ENCODE data around the gene CYP46A1.

Gene CYP46A1

GRCh38 chr14:99764222-99764706 lies 80.2 kb downstream of the CYP46A1 start:
- no peak for DNase-seq (ENCODE audit: low read depth)
- no peak for TF ChIP-seq CTCF (IDR thresholded peaks at IDR 0.05; ENCODE audit: insufficient read depth, low read depth, low read length, missing control alignments)
- no peak overlapping the region for H3K4me3 ChIP-seq (ENCODE audit: low read depth, low read length)

DNA sequence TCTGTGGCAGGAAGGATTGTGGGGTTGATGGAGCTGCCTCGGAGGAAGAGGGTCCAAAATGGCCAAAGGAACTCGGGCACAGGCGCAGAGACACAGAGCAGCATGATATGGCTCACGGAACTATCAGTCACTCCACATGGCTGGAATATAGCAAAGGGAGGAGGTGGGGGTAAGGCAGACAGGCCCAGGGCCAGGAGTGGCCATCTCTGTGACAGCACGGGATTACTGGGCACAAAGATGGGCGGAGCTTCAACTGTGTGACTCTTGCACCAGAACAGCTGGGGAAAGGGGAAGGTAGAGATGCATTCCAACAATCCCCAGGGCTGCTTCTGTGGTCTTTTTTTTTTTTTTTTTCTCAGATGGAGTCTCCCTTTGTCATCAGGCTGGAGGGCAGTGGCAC lies 84.3 kb downstream of the CYP46A1 start:
- H3K4me3 ChIP-seq (ENCODE audit: low read depth, low read length) = no peak overlapping the region
- no peak for DNase-seq (ENCODE audit: low read depth)
- TF ChIP-seq CTCF (IDR thresholded peaks at IDR 0.05; ENCODE audit: insufficient read depth, low read depth, low read length, missing control alignments) = no peak

- DNase-seq (ENCODE audit: low read depth) = no peak
- H3K4me3 ChIP-seq (ENCODE audit: low read depth, low read length) = no peak overlapping the region
- TF ChIP-seq CTCF (IDR thresholded peaks at IDR 0.05; ENCODE audit: insufficient read depth, low read depth, low read length, missing control alignments) = no peak
Observed at GRCh38 chr14:99769123-99769522, 85.0 kb downstream of the CYP46A1 start.

DNA sequence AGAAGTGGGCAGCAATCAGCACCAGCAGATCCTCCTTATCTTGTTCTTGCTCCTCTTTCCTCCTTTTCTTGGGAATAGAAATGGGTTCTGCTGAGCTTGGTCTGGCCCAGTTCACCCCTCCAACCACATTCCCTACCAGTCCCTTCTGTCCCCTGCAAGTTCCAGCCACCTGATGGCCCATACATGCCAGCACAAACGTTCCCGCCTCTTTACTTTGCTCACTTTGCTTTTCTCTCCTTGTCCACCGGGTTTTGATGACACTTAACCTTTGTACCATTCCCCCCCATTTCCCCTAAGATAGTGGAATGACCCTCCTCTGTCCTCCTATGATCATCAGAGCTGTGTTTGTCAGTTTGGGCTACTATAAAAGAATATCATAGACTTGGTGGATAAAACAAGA lies 85.7 kb downstream of the CYP46A1 start:
- H3K4me3 ChIP-seq (ENCODE audit: low read depth, low read length) = no peak overlapping the region
- DNase-seq (ENCODE audit: low read depth) = no peak
- no peak for TF ChIP-seq CTCF (IDR thresholded peaks at IDR 0.05; ENCODE audit: insufficient read depth, low read depth, low read length, missing control alignments)

- DNase-seq (ENCODE audit: low read depth) = no peak
- no peak overlapping the region for H3K4me3 ChIP-seq (ENCODE audit: low read depth, low read length)
- no peak for TF ChIP-seq CTCF (IDR thresholded peaks at IDR 0.05; ENCODE audit: insufficient read depth, low read depth, low read length, missing control alignments)
Observed at GRCh38 chr14:99772371-99773283, 88.5 kb downstream of the CYP46A1 start.

- DNase-seq (ENCODE audit: low read depth) = no peak
- TF ChIP-seq CTCF (IDR thresholded peaks at IDR 0.05; ENCODE audit: insufficient read depth, low read depth, low read length, missing control alignments) = no peak
- H3K4me3 ChIP-seq (ENCODE audit: low read depth, low read length) = no peak overlapping the region
Observed at GRCh38 chr14:99773521-99774497, 89.7 kb downstream of the CYP46A1 start.
